A673 (cell line): ENCODE data around the gene SLC16A7.

Source experiments
- CTCF ChIP-seq: fragments of 300-800, 200-600 bp; sonication (generic); conservative IDR thresholded peaks from 2 replicates; pipeline ENCODE4 v1.5.1; 2017; ENCODE audit warnings: low read depth, mild to moderate bottlenecking, antibody characterized with exemption, low read length, moderate library complexity, mixed read lengths
- EZH2 ChIP-seq: fragments of 200-600 bp; sonication (generic); IDR thresholded peaks from 2 replicates; pipeline ENCODE4 v1.6.1; 2017; ENCODE audit warnings: borderline replicate concordance, low read depth, mild to moderate bottlenecking, mixed read lengths, antibody characterized with exemption, low read length; ENCODE audit not compliant: poor library complexity, severe bottlenecking

- TF ChIP-seq CTCF (no peak), EZH2 (no peak)
These were observed 232.7 kb downstream of the SLC16A7 start for GRCh38 chr12:59828521-59828920.
